SK-N-SH (cell line): Measurements from ENCODE around the gene SETDB2. TPM values are rescaled to one million over a fixed set of nuclear protein-coding genes. Genes with fewer than 3 reads are reported as not detected.

Source experiments
- polyA plus RNA-seq, 3 experiments: library from polyadenylated mRNA; depleted of rRNA; stranded (reverse); fragments of >200 nt; gene quantifications; 2 replicates each; pipeline ENCODE4 v1.2.3, GENCODE V29; 2012

The SETDB2 gene
- polyA plus RNA-seq, 1 of the 3 experiments (the other 2 are of a cell fraction): 1.9 TPM

Other genes starting within 250 kb of the SETDB2 start
- gene MLNR, start 223.9 kb upstream of the SETDB2 start, polyA plus RNA-seq (2012; rRNA removed): not detected in 2 replicates
- gene CDADC1, start 196.3 kb upstream of the SETDB2 start, polyA plus RNA-seq (2012; rRNA removed): 3.2 and 3.5 TPM in 2 replicates
- 2.6 and 3.3 TPM in 2 replicates for gene CAB39L, start 210 bp upstream of the SETDB2 start, polyA plus RNA-seq (2012; rRNA removed)
- gene PHF11, start 51.7 kb downstream of the SETDB2 start, polyA plus RNA-seq (2012; rRNA removed): 3.0 and 3.4 TPM in 2 replicates
- gene RCBTB1, start 141.3 kb downstream of the SETDB2 start, polyA plus RNA-seq (2012; rRNA removed): 13.2 and 13.8 TPM in 2 replicates
- not detected in 2 replicates for gene ARL11, start 184.2 kb downstream of the SETDB2 start, polyA plus RNA-seq (2012; rRNA removed)
- 113 and 114 TPM in 2 replicates for gene EBPL, start 247.2 kb downstream of the SETDB2 start, polyA plus RNA-seq (2012; rRNA removed)